K562 (cell line): ENCODE data around the gene SAMD14. TPM values are rescaled to one million over a fixed set of nuclear protein-coding genes. Genes with fewer than 3 reads are reported as not detected.

ENCODE experiments used
- ATAC-seq: fragments of 200-7000 bp; cut with Tn5 transposase; 3 replicates; pipeline ENCODE4 v1.9.1; 2020; ENCODE audit warnings: moderate library complexity
- BruUV-seq: library from RNA; stranded (reverse); fragments of 400-500 nt; replicated peaks from 2 replicates; lab custom pipeline; 2021; lab: Mats Ljungman, UMichigan
- CTCF ChIA-PET: fragments of 300-600 bp; formaldehyde crosslinking; extraction: SDS; loops from one replicate; lab custom pipeline; 2021; ENCODE audit warnings: low intra/inter-chr PET ratio; lab: Yijun Ruan, JAX
- POLR2A ChIA-PET: fragments of 300-600, 350-650 bp; sonication (Branson Sonifier 250); formaldehyde crosslinking; extraction: SDS; loops from one replicate; lab custom pipeline; 2021; ENCODE audit warnings: antibody characterized with exemption, inconsistent platforms; lab: Yijun Ruan, JAX
- DNase-seq, 4 experiments: peaks; one replicate each; pipeline versions ENCODE4 v3.0.0 to v3.0.0-alpha.2; 2011 to 2018; ENCODE audit warnings: low spot score in 3 of 4, mixed read lengths in 3 of 4; ENCODE audit errors: extremely low read depth in 1 of 4
- FAIRE-seq: peaks from 2 replicates; lab custom pipeline; 2011; peaks lifted over from hg19 to GRCh38; lab: Jason Lieb, UNC
- H2AFZ ChIP-seq: 2 replicates; pipeline ENCODE4 v1.6.0; 2011; ENCODE audit warnings: low read depth, low read length, control low read depth, inconsistent platforms
- H3K27ac ChIP-seq: fragments of 200-600 bp; 3 replicates; pipeline ENCODE4 v1.8.0; 2011; ENCODE audit warnings: low read depth, mild to moderate bottlenecking, control low read depth, inconsistent platforms, low read length, moderate library complexity, mixed read lengths; ENCODE audit errors: extremely low read depth
- H3K27me3 ChIP-seq, 2 experiments: fragments of 300-600 bp in 1 of 2; 2 replicates in 1 of 2; 3 replicates in 1 of 2; pipeline versions ENCODE4 v1.6.0 to v1.8.0; 2011; ENCODE audit warnings: inconsistent platforms in 2 of 2, low read length in 2 of 2, mild to moderate bottlenecking in 1 of 2, mixed read lengths in 1 of 2, moderate library complexity in 1 of 2; ENCODE audit not compliant: control insufficient read depth in 2 of 2, insufficient read depth in 2 of 2
- H3K36me3 ChIP-seq: fragments of 300-600 bp; 3 replicates; pipeline ENCODE4 v1.8.0; 2011; ENCODE audit warnings: mild to moderate bottlenecking, low read length, inconsistent platforms; ENCODE audit not compliant: control insufficient read depth, insufficient read depth
- H3K4me1 ChIP-seq, 2 experiments: fragments of 200-600 bp in 1 of 2; replicated peaks in 1 of 2; 2 replicates in 1 of 2; 3 replicates in 1 of 2; pipeline versions ENCODE4 v1.5.1 to v1.8.0; 2011; ENCODE audit warnings: inconsistent platforms in 2 of 2, low read length in 2 of 2, mild to moderate bottlenecking in 1 of 2, mixed read lengths in 1 of 2, moderate library complexity in 1 of 2; ENCODE audit not compliant: control insufficient read depth in 2 of 2, insufficient read depth in 2 of 2
- H3K4me2 ChIP-seq: 2 replicates; pipeline ENCODE4 v1.6.1; 2011; ENCODE audit warnings: low read length, control low read depth, inconsistent platforms, mixed read lengths; ENCODE audit not compliant: insufficient read depth
- H3K4me3 ChIP-seq: fragments of 200-600 bp; sonication (generic), shearing (Covaris generic); 2 replicates; pipeline ENCODE4 v1.5.1; 2016; ENCODE audit warnings: control low read depth, inconsistent platforms
- H3K79me2 ChIP-seq: fragments of 200-600 bp; 3 replicates; pipeline ENCODE4 v1.8.0; 2011; ENCODE audit warnings: low read length, inconsistent platforms; ENCODE audit not compliant: control insufficient read depth, insufficient read depth
- H3K9ac ChIP-seq, 2 experiments: 2 replicates each; pipeline versions ENCODE4 v1.6.0 to v1.6.1; 2011; ENCODE audit warnings: low read depth in 2 of 2, low read length in 2 of 2, control low read depth in 1 of 2, inconsistent platforms in 1 of 2, mild to moderate bottlenecking in 1 of 2, mixed read lengths in 1 of 2; ENCODE audit not compliant: insufficient read depth in 1 of 2
- H3K9me1 ChIP-seq: one replicate; pipeline ENCODE4 v1.6.0; 2011; ENCODE audit warnings: inconsistent platforms, mild to moderate bottlenecking, low read length, moderate library complexity; ENCODE audit not compliant: control insufficient read depth, insufficient read depth
- H3K9me3 ChIP-seq: replicated peaks from 2 replicates; pipeline ENCODE4 v1.5.1; 2011; ENCODE audit warnings: low read depth, low read length, inconsistent platforms; ENCODE audit not compliant: control insufficient read depth, insufficient read depth
- H4K20me1 ChIP-seq: replicated peaks from 2 replicates; pipeline ENCODE4 v1.6.1; 2011; ENCODE audit warnings: low read length, inconsistent platforms, mixed read lengths; ENCODE audit not compliant: control insufficient read depth, insufficient read depth
- CBFA2T2 ChIP-seq: fragments of 450-650 bp; conservative IDR thresholded peaks from 2 replicates; pipeline ENCODE4 v1.6.1; 2017; ENCODE audit warnings: mild to moderate bottlenecking
- CHD1 ChIP-seq: fragments of 200-600 bp; sonication (generic); IDR thresholded peaks from one replicate; pipeline ENCODE4 v1.6.1; 2012; ENCODE audit warnings: mild to moderate bottlenecking, moderate library complexity, low read length, inconsistent platforms
- CHD2 ChIP-seq: IDR thresholded peaks from 2 replicates; pipeline ENCODE4 v1.6.1; 2011; ENCODE audit warnings: low read depth, low read length
- JUND ChIP-seq, 2 experiments: IDR thresholded peaks; 2 replicates in 1 of 2; 3 replicates in 1 of 2; pipeline ENCODE4 v1.6.1; 2011; ENCODE audit warnings: borderline replicate concordance in 2 of 2, low read depth in 2 of 2, low read length in 2 of 2, improper control_type of control experiment in 1 of 2, missing biosample characterization in 1 of 2, missing genetic modification characterization in 1 of 2, missing genetic modification reagents in 1 of 2
- NFRKB ChIP-seq: fragments of 450-650 bp; IDR thresholded peaks from 2 replicates; pipeline ENCODE4 v1.6.1; 2016; ENCODE audit warnings: low read depth
- NFXL1 ChIP-seq: fragments of 450-650 bp; formaldehyde crosslinking; IDR thresholded peaks from 2 replicates; pipeline ENCODE4 v1.4.0; 2021; ENCODE audit warnings: mild to moderate bottlenecking
- SIRT6 ChIP-seq: IDR thresholded peaks from one replicate; pipeline ENCODE4 v1.6.1; 2012; ENCODE audit warnings: low read depth, mild to moderate bottlenecking, control low read depth, inconsistent platforms, low read length, moderate library complexity
- SMARCA4 ChIP-seq: fragments of 450-650 bp; IDR thresholded peaks from 2 replicates; pipeline ENCODE4 v1.6.1; 2016
- SMARCA5 ChIP-seq: fragments of 450-650 bp; IDR thresholded peaks from 2 replicates; pipeline ENCODE4 v1.6.1; 2016
- SMARCB1 ChIP-seq: IDR thresholded peaks from 2 replicates; pipeline ENCODE4 v1.6.1; 2011; ENCODE audit warnings: improper control_type of control experiment, low read depth; ENCODE audit not compliant: insufficient read length
- STAG1 ChIP-seq: sonication (generic); formaldehyde crosslinking; IDR thresholded peaks from 2 replicates; pipeline ENCODE4 v1.5.0; 2020; ENCODE audit warnings: missing genetic modification reagents, borderline replicate concordance
- TEAD4 ChIP-seq, 2 experiments: sonication (generic) in 1 of 2; formaldehyde crosslinking in 1 of 2; IDR thresholded peaks; 2 replicates each; pipeline versions ENCODE4 v1.6.1 to v1.8.0; 2012 to 2022; ENCODE audit warnings: borderline replicate concordance in 1 of 2, inconsistent platforms in 1 of 2, low read length in 1 of 2, mild to moderate bottlenecking in 1 of 2, missing genetic modification reagents in 1 of 2
- ZFX ChIP-seq: sonication (generic); formaldehyde crosslinking; IDR thresholded peaks from 2 replicates; pipeline ENCODE4 v1.8.0; 2022; ENCODE audit warnings: mild to moderate bottlenecking, missing genetic modification reagents, moderate library complexity
- ZNF143 ChIP-seq: sonication (generic); formaldehyde crosslinking; IDR thresholded peaks from 2 replicates; pipeline ENCODE4 v1.9.0; 2022; ENCODE audit warnings: mild to moderate bottlenecking, missing genetic modification reagents
- ZNF695 ChIP-seq: fragments of 450-650 bp; formaldehyde crosslinking; IDR thresholded peaks from 2 replicates; pipeline ENCODE4 v1.4.0; 2020; ENCODE audit warnings: mild to moderate bottlenecking, moderate library complexity
- whole genome bisulfite sequencing: fragments of 100-300 bp; shearing (Covaris generic); methylation state at CpG from one replicate; pipeline ENCODE4 v1.1.6; 2016; ENCODE audit warnings: low coverage, mixed read lengths; ENCODE audit not compliant: insufficient coverage; ENCODE audit errors: missing lambda C conversion rate; 5-methylcytosine and 5-hydroxymethylcytosine counted together
- in situ Hi-C: fragments of 300-500 bp; cut with MboI; formaldehyde crosslinking; loops from 4 replicates; pipeline ENCODE4 v1.15.0; 2018; ENCODE audit warnings: inconsistent platforms, mixed read lengths
- intact Hi-C: fragments of 100-400 bp; cut with micrococcal nuclease; formaldehyde crosslinking; loops from 2 replicates; pipeline ENCODE4 v1.14.2; 2022
- polyA plus RNA-seq, 8 experiments: library from polyadenylated mRNA; depleted of rRNA in 4 of 8; stranded (reverse) in 5 of 8; unstranded in 3 of 8; fragments of >200 nt; fragmentation: Nextera tagmentation in 2 of 8; fragmentation: Illumina TruSeq in 1 of 8; extraction: Ambion mirVana in 2 of 8; extraction: Trizol in 1 of 8; gene quantifications; 2 replicates each; pipeline versions ENCODE4 v1.2.1 to v1.2.3, GENCODE V29; 2011 to 2014; ENCODE audit warnings: inconsistent platforms in 1 of 8, missing spikeins in 1 of 8
- total RNA-seq, 7 experiments: library from RNA; depleted of rRNA in 6 of 7; stranded (reverse); fragments of >200 nt in 6 of 7; fragmentation: Illumina TruSeq in 2 of 7; extraction: Trizol in 2 of 7; gene quantifications; 2 replicates each; pipeline versions ENCODE4 v1.2.1 to v1.2.3, GENCODE V29; 2011 to 2021; ENCODE audit warnings: low replicate concordance in 1 of 7
- TF ChIP-seq, protein P1 (sequence below): sonication (generic); formaldehyde crosslinking; IDR thresholded peaks from 2 replicates; pipeline ENCODE4 v1.5.0; 2020; ENCODE audit warnings: missing genetic modification reagents

The SAMD14 gene
- total and polyA plus RNA-seq, 9 of the 15 experiments (the other 6 are each of a cell fraction or from before 2014, with no cell fraction given), result 0.04 to 0.07 TPM; not detected in 7

- no TSS peak for BruUV-seq
- CTCF ChIA-PET, result no interaction called here
Observed at GRCh38 chr17:50123649-50124349, 6.2 kb downstream of the SAMD14 start.

DNA sequence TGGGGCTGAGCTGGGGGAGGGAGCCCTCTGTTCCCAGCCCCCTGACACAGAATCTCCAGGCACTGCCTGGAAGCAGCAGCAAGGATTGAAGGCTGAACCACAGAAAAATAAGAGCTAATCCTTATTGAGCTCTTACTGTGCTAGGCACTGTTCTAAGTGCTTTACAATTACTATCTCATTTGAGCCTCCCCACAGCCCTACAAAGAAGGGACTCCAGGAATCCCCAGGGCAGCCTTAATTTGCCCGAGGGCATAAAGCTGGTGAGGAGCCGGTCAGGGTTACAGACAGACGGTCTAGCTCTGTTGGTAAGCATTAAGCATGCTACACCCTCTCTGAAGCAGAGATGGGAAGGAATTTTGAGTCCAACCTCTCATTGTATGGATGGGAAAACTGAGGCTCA, 7.0 kb downstream of the SAMD14 start:
- no TSS peak for BruUV-seq
- 0% methylated on average over 3 of the region's 3 CpGs for WGBS
- Histone ChIP-seq H3K36me3 (no peaks in the 10 kb centered on the region), H3K9ac (no peak overlapping the region), H3K4me2 (no peak overlapping the region), H2AFZ (no peak overlapping the region), H3K27ac (no peak overlapping the region), H4K20me1 (peaks cover 3% of the 10 kb centered on the region), H3K4me1 (peaks cover 4 to 6% of the 10 kb centered on the region in 2 experiments; a peak in 4 of 5 replicates), H3K27me3 (peaks cover 31 to 58% of the 10 kb centered on the region in 2 experiments; a peak in 4 of 5 replicates), H3K9me1 (no peaks in the 10 kb centered on the region), H3K79me2 (no peaks in the 10 kb centered on the region), H3K4me3 (no peak overlapping the region), H3K9me3 (peaks cover 3% of the 10 kb centered on the region; the same call in 1 of the 2 replicates)
- no peak for ATAC-seq
- in situ Hi-C loops (no loop called here), intact Hi-C loops (no loop called here)
- no peak for FAIRE-seq
- DNase-seq, result no peak
- POLR2A ChIA-PET, result interaction anchor here (0.8 to 1.5 kb wide), 4 partner anchors 8 to 28 kb away, joined by 3 to 8 read pairs (median 5); no protein-coding TSS in a partner anchor
- CTCF ChIA-PET, result no interaction called here
- no peak for TF ChIP-seq NFRKB
- no peak for TF ChIP-seq TEAD4 (IDR thresholded peaks at IDR 0.05; ENCODE audit: low read length)
- no peak for TF ChIP-seq TEAD4 (CRISPR knock-in tag; IDR thresholded peaks at IDR 0.05; ENCODE audit: borderline replicate concordance)
- no peak for TF ChIP-seq STAG1
- TF ChIP-seq NFXL1 (CRISPR knock-in tag), result no peak
- no peak for TF ChIP-seq ZFX
- TF ChIP-seq ZNF695, result no peak
- TF ChIP-seq, protein P1, sequence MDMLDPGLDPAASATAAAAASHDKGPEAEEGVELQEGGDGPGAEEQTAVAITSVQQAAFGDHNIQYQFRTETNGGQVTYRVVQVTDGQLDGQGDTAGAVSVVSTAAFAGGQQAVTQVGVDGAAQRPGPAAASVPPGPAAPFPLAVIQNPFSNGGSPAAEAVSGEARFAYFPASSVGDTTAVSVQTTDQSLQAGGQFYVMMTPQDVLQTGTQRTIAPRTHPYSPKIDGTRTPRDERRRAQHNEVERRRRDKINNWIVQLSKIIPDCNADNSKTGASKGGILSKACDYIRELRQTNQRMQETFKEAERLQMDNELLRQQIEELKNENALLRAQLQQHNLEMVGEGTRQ (CRISPR knock-in tag), result no peak
- no peak for TF ChIP-seq SMARCA4
- no peak for TF ChIP-seq JUND (IDR thresholded peaks at IDR 0.05; ENCODE audit: borderline replicate concordance, low read depth, low read length)
- TF ChIP-seq JUND (tag; IDR thresholded peaks at IDR 0.05; ENCODE audit: borderline replicate concordance, low read depth, low read length), result no peak
- no peak for TF ChIP-seq CHD1
- no peak for TF ChIP-seq CHD2
- TF ChIP-seq SIRT6, result no peak
- no peak for TF ChIP-seq CBFA2T2
- no peak for TF ChIP-seq SMARCB1

More at GRCh38 chr17:50123649-50124349, 6.2 kb downstream of the SAMD14 start:
- intact Hi-C loops (no loop called here), in situ Hi-C loops (no loop called here)
- H3K9me3 ChIP-seq, result peaks cover 4% of the 10 kb centered on the region; the same call in 1 of the 2 replicates
- peaks cover 3% of the 10 kb centered on the region; the same call in 1 of the 2 replicates for H4K20me1 ChIP-seq
- peak overlapping the region in 1 of 2 experiments; percentile 68; a peak in 2 of 4 replicates for H3K9ac ChIP-seq
- no peak for DNase-seq
- 10% methylated on average over 12 of the region's 12 CpGs for WGBS
- no peak overlapping the region for H3K4me3 ChIP-seq
- no peak for ATAC-seq
- no peaks in the 10 kb centered on the region for H3K79me2 ChIP-seq
- FAIRE-seq, result no peak
- peak overlapping the region; percentile 34 for H2AFZ ChIP-seq
- POLR2A ChIA-PET, result interaction anchor here (1.3 to 1.5 kb wide), 2 partner anchors 9 to 13 kb away, joined by 6 to 8 read pairs; no protein-coding TSS in a partner anchor
- TF ChIP-seq SMARCA5 (no peak), ZNF143 (peak; percentile 60)
- H3K36me3 ChIP-seq, result no peaks in the 10 kb centered on the region
- no peaks in the 10 kb centered on the region for H3K9me1 ChIP-seq
- peaks cover 0 to 8% of the 10 kb centered on the region in 2 experiments; a peak in 3 of 5 replicates for H3K4me1 ChIP-seq
- peak overlapping the region; percentile 26; the same call in 1 of the 2 replicates for H3K4me2 ChIP-seq
- H3K27ac ChIP-seq, result no peak overlapping the region
- peaks cover 24 to 55% of the 10 kb centered on the region in 2 experiments; a peak in 3 of 5 replicates for H3K27me3 ChIP-seq
